ENCODE data around the gene SMIM5. TPM values are rescaled to one million over a fixed set of nuclear protein-coding genes. Genes with fewer than 3 reads are reported as not detected.
A peak's percentile ranks its signal among the peaks of the same experiment; 100 is the strongest.

SMIM5 gene
- total RNA-seq, 1 donor from 2014 or later = 0.24 TPM

GRCh38 chr17:75617218-75617617 lies 16.0 kb upstream of the SMIM5 start:
- Mint-ChIP-seq H3K27ac (ENCODE audit: unreplicated experiment) (no peak overlapping the region), H3K9me3 (ENCODE audit: unreplicated experiment) (no peaks in the 10 kb centered on the region), H3K4me1 (ENCODE audit: unreplicated experiment) (no peaks in the 10 kb centered on the region), H3K36me3 (ENCODE audit: unreplicated experiment) (no peaks in the 10 kb centered on the region), H3K27me3 (ENCODE audit: unreplicated experiment) (no peaks in the 10 kb centered on the region), H3K4me3 (ENCODE audit: unreplicated experiment) (no peak overlapping the region)
- TF ChIP-seq, protein P1, sequence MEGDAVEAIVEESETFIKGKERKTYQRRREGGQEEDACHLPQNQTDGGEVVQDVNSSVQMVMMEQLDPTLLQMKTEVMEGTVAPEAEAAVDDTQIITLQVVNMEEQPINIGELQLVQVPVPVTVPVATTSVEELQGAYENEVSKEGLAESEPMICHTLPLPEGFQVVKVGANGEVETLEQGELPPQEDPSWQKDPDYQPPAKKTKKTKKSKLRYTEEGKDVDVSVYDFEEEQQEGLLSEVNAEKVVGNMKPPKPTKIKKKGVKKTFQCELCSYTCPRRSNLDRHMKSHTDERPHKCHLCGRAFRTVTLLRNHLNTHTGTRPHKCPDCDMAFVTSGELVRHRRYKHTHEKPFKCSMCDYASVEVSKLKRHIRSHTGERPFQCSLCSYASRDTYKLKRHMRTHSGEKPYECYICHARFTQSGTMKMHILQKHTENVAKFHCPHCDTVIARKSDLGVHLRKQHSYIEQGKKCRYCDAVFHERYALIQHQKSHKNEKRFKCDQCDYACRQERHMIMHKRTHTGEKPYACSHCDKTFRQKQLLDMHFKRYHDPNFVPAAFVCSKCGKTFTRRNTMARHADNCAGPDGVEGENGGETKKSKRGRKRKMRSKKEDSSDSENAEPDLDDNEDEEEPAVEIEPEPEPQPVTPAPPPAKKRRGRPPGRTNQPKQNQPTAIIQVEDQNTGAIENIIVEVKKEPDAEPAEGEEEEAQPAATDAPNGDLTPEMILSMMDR (IDR thresholded peaks at IDR 0.05) = no peak
- DNase-seq (ENCODE audit: extremely low spot score, unreplicated experiment) = no peak

- no peak overlapping the region for H3K27ac Mint-ChIP-seq (ENCODE audit: unreplicated experiment)
- no peak overlapping the region for H3K4me3 Mint-ChIP-seq (ENCODE audit: unreplicated experiment)
- TF ChIP-seq, protein P1 (IDR thresholded peaks at IDR 0.05) = no peak
- no peaks in the 10 kb centered on the region for H3K4me1 Mint-ChIP-seq (ENCODE audit: unreplicated experiment)
- H3K36me3 Mint-ChIP-seq (ENCODE audit: unreplicated experiment) = no peaks in the 10 kb centered on the region
- DNase-seq (ENCODE audit: extremely low spot score, unreplicated experiment) = no peak
- no peaks in the 10 kb centered on the region for H3K9me3 Mint-ChIP-seq (ENCODE audit: unreplicated experiment)
- H3K27me3 Mint-ChIP-seq (ENCODE audit: unreplicated experiment) = no peaks in the 10 kb centered on the region
Observed at GRCh38 chr17:75617675-75618074, 15.6 kb upstream of the SMIM5 start.

GRCh38 chr17:75619506-75620431 lies 13.5 kb upstream of the SMIM5 start:
- TF ChIP-seq, protein P1 (IDR thresholded peaks at IDR 0.05) = peak; percentile 59
- DNase-seq (ENCODE audit: extremely low spot score, unreplicated experiment) = no peak
- Mint-ChIP-seq H3K4me1 (ENCODE audit: unreplicated experiment) (no peaks in the 10 kb centered on the region), H3K36me3 (ENCODE audit: unreplicated experiment) (no peaks in the 10 kb centered on the region), H3K27me3 (ENCODE audit: unreplicated experiment) (no peaks in the 10 kb centered on the region), H3K9me3 (ENCODE audit: unreplicated experiment) (no peaks in the 10 kb centered on the region), H3K27ac (ENCODE audit: unreplicated experiment) (no peak overlapping the region), H3K4me3 (ENCODE audit: unreplicated experiment) (no peak overlapping the region)

DNA sequence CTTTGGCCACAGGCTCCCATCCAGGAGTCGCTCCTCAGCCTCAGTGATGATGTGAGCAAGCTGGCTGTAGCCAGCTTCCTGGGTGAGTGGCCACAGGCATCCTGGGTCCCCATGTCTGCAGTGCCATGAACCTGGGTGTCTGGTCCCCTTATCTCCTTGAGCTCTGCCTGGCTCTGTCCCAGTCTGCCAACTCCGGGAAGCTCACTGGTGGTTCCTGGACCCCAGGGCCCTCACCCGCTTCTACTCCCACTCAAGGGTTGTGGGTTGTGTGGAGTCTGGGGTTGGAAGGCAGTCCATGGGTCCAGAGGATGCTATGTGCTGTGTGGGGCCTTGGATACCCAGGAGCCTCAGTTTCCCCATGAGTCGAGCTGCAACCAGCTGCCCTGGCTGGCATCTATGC lies 11.7 kb upstream of the SMIM5 start:
- Mint-ChIP-seq H3K4me3 (ENCODE audit: unreplicated experiment) (no peak overlapping the region), H3K27me3 (ENCODE audit: unreplicated experiment) (no peaks in the 10 kb centered on the region), H3K36me3 (ENCODE audit: unreplicated experiment) (no peaks in the 10 kb centered on the region), H3K27ac (ENCODE audit: unreplicated experiment) (no peak overlapping the region), H3K4me1 (ENCODE audit: unreplicated experiment) (no peaks in the 10 kb centered on the region), H3K9me3 (ENCODE audit: unreplicated experiment) (no peaks in the 10 kb centered on the region)
- no peak for DNase-seq (ENCODE audit: extremely low spot score, unreplicated experiment)
- TF ChIP-seq, protein P1 (IDR thresholded peaks at IDR 0.05) = no peak

- no peaks in the 10 kb centered on the region for H3K9me3 Mint-ChIP-seq (ENCODE audit: unreplicated experiment)
Observed at GRCh38 chr17:75622076-75622475, 11.2 kb upstream of the SMIM5 start.

More at GRCh38 chr17:75622076-75622475, 11.2 kb upstream of the SMIM5 start:
- H3K36me3 Mint-ChIP-seq (ENCODE audit: unreplicated experiment) = no peaks in the 10 kb centered on the region
- no peaks in the 10 kb centered on the region for H3K27me3 Mint-ChIP-seq (ENCODE audit: unreplicated experiment)
- TF ChIP-seq, protein P1 (IDR thresholded peaks at IDR 0.05) = no peak
- no peak for DNase-seq (ENCODE audit: extremely low spot score, unreplicated experiment)
- H3K27ac Mint-ChIP-seq (ENCODE audit: unreplicated experiment) = no peak overlapping the region
- H3K4me1 Mint-ChIP-seq (ENCODE audit: unreplicated experiment) = no peaks in the 10 kb centered on the region
- H3K4me3 Mint-ChIP-seq (ENCODE audit: unreplicated experiment) = no peak overlapping the region
